ENCODE results near the gene RPL5. TPM values are rescaled to one million over a fixed set of nuclear protein-coding genes. Genes with fewer than 3 reads are reported as not detected.

The RPL5 gene
- total RNA-seq, 1 donor from 2014 or later, result 965 TPM

Other genes with a start within 250 kb of the RPL5 start
- gene EVI5, start 46.9 kb upstream of the RPL5 start, total RNA-seq, result 23.7 and 28.2 TPM in 2 replicates
- gene DIPK1A, start 129.4 kb downstream of the RPL5 start, total RNA-seq, result 1.3 and 3.1 TPM in 2 replicates
- 16.6 and 19.5 TPM in 2 replicates for gene MTF2, start 247.2 kb downstream of the RPL5 start, total RNA-seq